Activated effector memory CD4-positive, alpha-beta T cell treated with anti-CD3 and anti-CD28 coated beads, Interleukin-2, amount 50 U/mL, for 16 hours (primary cell): ENCODE results near the gene C9orf40.
A peak's percentile ranks its signal among the peaks of the same experiment; 100 is the strongest.

Experiments used
- DNase-seq: peaks from one replicate; pipeline ENCODE4 v3.0.0-alpha.2; 2020

The C9orf40 gene, protein sequence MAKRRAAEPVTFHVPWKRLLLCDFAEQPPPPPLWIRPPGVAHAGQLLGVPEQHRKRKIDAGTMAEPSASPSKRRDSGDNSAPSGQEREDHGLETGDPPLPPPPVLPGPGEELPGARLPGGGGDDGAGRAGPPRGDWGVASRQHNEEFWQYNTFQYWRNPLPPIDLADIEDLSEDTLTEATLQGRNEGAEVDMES

GRCh38 chr9:74952201-74953151 lies at the start of gene C9orf40:
Gene C9orf40, minus strand, starts transcription at chr9:74952912. Its CDS starts 301 bp downstream, at chr9:74952611.
- peak; percentile 97 for DNase-seq

- no peak for DNase-seq
These were observed 49.2 kb upstream of the C9orf40 start for GRCh38 chr9:75001719-75002421.

DNA sequence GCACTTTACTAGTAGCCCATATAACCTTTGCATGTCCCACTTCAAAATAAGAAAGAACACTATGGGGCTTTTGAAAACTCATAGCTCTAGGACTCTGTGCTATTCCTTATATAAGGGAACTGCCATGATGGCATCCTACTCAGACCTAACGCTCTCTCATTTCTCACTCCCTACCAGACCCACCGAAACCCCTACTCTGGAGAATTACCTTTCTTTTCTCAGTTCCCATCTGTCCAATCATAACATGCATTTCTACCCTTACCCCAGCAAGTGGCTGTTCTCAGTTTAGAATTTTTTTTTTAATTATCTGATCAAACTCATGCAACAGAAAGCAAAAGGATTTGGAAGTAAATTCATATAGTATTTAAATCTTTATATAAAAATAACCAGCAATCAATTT lies 48.1 kb upstream of the C9orf40 start:
- no peak for DNase-seq

- no peak for DNase-seq
These were observed 32.3 kb upstream of the C9orf40 start for GRCh38 chr9:74985041-74985440.

DNA sequence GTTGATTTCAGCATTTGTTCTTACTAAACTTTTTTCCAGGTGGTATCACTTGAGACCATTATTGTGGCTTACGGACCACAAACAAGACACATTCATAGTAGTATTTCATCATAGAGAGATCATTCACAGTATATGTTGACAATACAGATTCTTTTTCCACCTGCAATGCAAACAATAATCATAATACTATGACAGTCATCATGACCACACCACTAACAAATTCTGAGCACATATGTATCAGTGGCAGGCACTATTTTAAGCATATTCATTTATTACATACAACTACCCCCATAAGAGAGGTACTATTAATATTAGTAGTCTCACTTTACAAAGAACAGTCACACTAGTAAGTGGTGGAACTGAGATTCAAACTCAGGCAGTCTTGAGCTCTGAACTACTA lies 31.0 kb upstream of the C9orf40 start:
- no peak for DNase-seq

GRCh38 chr9:74979844-74980243 lies 27.1 kb upstream of the C9orf40 start:
- DNase-seq = no peak

- DNase-seq = no peak
These were observed 24.6 kb upstream of the C9orf40 start for GRCh38 chr9:74977287-74977686.

GRCh38 chr9:74975538-74975937 lies 22.8 kb upstream of the C9orf40 start:
- DNase-seq = no peak

GRCh38 chr9:74974558-74974957 lies 21.8 kb upstream of the C9orf40 start:
- DNase-seq = no peak

DNA sequence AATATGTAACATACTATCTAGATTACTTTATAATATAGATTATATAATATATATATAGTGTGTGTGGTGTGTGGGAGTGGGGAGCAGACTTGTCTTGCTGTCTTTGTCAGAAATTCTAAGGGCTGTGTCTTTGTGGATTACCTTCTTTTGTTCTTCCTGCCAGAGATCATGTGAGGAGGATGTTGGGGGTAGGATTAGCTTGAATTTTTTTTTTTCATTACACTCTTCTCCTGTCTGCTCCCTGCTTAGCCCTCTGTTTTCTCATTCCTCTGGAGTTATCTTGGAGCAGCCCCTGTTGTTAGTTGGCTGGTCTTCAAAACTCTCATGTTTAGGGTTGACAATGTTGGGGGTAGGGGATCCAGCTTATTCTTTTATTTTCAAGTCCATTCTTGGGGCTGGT lies 21.0 kb upstream of the C9orf40 start:
- DNase-seq = no peak

DNA sequence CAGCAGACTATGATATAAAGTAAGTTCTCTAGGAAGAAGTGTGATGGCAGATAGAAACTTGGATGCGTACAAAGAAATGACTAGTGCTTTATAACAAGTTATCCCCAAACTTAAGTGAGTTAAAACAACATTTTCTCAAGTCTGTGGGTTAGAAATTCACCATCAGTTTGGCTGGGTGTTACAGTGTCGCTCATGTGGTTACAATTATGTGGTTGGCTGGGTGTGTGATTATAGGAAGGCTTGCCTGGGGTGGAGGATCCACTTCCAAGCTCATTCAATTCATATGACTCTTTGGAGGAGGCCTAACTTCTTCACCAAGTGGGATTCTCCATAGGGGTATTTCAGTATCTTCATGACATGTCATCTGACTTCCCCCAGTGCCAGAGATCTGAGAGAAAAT lies 10.3 kb upstream of the C9orf40 start:
- no peak for DNase-seq

- no peak for DNase-seq
These were observed 8.8 kb upstream of the C9orf40 start for GRCh38 chr9:74961496-74961895.

DNA sequence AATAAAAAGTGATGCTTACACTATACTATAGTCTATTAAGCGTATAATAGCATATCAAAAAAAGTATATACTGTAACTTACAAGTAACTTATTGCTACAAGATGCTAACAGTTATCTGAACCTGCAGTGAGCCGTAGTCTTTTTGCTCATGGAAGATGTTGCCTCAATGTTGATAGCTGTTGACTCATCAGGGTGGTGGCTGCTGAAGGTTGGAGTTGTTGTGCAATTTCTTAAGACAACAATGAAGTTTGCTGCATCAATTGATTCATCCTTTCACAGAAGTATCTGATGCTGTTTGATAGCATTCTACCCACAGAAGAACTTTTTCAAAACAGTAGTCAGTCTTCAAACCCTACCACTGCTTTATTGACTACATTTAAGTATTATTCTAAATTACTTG lies 7.8 kb upstream of the C9orf40 start:
- no peak for DNase-seq

DNA sequence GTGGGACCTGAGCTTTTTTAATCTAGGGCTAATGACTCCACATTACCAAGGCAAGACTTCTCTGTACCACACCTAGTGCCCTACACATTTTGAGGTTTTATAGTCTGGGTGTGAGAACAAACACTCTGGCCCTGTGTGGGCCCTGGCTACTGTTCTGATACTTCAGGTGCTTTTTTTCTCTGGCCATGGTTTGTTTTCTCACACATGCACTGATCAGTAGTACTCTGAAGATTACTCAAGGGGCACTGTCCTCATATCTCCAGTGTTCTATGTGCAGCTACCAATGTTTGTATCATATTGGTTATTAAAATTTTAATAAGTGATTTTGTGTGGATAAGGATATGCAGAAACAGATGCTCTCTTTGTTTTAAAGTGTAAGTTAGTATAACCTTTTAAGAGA lies 5.9 kb upstream of the C9orf40 start:
- DNase-seq = no peak

DNA sequence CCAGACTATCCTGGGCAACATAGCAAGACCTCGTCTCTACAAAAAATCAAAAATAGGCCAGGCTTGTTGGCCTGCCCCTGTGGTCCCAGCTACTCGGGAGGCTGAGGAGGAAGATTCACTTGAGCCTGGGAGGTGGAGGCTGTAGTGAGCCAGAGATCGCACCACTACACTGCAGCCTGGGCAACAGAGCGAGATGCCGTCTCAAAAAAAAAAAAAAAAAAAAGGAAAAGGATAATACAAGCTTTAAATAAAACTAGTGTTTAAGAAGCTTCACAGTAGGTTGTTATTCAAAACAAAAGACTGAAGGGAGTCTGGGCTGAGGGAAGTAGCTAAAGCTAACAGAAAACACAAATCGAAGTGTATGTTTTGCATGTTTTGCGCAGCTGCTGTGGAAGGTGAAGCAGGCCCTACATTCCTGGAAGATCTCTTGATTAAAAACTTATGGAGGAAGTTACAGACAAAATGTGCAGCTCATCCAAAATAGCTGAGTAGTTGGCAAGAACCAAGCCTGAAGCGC lies 581 bp upstream of the C9orf40 start:
- DNase-seq = no peak

- DNase-seq = peak; percentile 81
These were observed 974 bp downstream of the C9orf40 start for GRCh38 chr9:74951725-74952151.

DNA sequence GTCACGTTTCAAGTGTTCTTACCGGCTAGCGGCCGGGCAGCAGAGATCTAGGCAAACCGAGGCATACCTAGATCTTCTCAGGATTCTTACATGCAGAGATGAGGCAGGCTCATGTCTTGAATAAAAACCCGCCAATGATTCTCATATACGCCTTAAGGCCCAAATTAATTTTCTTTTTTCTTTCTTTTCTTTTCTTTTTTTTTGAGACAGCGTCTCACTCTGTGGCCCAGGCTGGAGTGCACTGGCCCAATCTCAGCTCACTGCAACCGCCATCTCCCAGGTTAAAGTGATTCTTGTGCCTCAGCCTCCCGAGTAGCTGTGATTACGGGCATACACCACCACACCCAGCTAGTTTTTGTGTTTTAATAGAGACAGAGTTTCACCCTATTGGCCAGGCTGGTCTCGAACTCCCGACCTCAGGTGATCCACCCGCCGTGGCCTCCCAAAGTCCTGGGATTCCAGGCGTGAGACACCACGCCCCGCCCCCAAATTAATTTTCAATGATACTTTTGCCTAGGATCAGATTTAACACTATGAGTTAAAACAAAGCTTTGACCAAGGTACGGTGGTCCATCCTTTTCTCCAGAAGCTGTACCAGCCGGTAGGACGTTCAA lies 1.5 kb downstream of the C9orf40 start:
- DNase-seq = no peak

- no peak for DNase-seq
These were observed 2.6 kb downstream of the C9orf40 start for GRCh38 chr9:74949859-74950855.

DNA sequence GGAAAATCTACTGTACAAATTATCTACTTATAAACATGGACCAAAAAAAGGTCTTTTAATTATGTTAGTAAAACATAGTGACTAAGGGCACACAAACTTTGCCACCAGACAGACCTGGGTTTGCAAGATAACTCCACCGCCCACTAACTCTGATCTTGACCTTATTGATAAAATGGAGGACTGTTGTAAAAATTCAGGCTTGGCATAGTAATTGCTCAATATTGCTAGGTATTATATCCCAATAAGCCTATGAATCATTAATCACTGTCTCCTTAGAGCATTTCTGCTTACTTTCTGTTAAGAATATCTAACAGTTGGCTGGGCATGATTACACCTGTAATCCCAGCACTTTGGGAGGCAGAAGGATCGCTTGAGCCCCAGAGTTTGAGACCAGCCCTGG lies 3.8 kb downstream of the C9orf40 start:
- no peak for DNase-seq

GRCh38 chr9:74946686-74947085 lies 6.0 kb downstream of the C9orf40 start:
- DNase-seq = no peak

- DNase-seq = peak; percentile 69
These were observed 9.9 kb downstream of the C9orf40 start for GRCh38 chr9:74942801-74943200.

GRCh38 chr9:74940600-74940999 lies 12.1 kb downstream of the C9orf40 start:
- no peak for DNase-seq
